Medulla oblongata (tissue), 1 donor: Measurements from ENCODE around the gene PLEKHN1.

Source experiments
- DNase-seq: peaks from one replicate; pipeline ENCODE4 v3.0.0-alpha.2; 2015; ENCODE audit errors: extremely low spot score

Gene PLEKHN1

DNA sequence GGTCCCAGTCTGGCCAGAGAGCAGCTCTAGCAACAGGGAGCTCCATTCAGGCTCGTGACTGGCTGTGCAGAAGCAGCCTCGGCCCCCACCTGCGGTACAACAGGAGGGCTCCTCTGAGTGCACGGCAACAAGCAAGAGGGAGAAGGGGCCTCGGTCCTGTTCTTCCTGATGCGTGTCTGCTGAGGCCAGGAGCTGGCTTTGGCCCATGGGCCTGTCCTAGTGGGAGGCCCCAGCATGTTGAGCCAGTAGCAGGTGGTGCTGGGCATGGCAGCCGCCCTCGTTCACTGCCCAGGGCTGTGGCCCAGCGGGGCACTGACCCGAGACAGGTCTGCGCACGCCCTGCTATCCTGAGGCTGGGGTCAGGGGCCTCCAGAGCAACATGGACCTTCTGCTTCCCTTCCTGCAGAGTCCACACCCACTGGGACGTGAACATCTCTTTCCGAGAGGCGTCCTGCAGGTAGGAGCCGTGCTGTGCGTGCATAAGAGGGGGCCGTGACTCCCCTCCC is 35.6 kb upstream of the PLEKHN1 start:
- no peak for DNase-seq

DNA sequence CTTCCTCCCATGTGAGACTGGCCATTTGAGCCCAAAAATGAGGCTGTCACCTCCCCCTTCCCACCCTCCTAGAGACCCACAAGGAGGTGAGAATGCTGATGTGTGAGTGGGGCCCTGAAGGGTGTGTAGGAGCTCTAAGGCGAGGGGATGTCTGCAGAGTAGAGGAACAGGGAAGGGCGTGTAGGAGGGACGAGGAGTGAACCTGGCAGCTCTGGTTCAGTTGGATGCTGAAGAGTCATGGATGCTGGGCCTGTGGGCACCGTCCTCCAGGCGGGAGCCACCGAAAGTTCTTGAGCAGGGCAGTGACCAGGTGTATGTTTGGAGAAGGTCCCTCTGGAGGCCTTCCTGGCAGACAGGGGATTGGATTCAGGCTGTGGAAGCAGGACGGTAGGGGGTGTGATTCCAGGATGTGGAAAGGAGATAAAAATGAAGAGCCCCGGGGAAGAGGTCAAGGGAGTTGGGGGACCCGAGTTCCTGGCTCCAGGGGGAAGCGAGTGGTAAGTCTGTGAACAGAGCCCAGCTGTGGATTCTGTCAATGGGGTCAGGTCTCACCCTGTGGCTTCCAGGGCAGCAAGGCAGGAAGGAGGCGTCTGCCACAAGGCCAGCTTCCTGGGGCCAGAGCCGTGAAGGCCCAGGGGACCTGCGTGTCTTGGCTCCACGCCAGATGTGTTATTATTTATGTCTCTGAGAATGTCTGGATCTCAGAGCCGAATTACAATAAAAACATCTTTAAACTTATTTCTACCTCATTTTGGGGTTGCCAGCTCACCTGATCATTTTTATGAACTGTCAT is 34.7 kb upstream of the PLEKHN1 start:
- DNase-seq = no peak

DNA sequence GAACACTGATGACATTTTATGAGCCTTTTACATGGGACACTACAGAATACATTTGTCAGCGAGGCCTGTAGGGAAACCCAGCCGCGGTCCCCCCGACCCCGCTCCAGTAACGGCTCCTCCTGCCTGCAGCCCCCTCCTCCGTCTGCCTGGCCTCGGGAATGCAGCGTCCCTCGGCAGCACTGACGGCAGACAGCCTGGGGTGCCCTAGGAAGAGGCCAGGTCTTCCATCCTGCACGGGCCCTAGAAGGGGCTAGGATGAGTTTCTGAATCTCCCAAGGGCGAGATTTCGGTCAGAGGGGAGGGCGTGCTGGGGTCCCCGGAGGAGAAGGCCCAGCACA is 34.1 kb upstream of the PLEKHN1 start:
- DNase-seq = no peak

DNA sequence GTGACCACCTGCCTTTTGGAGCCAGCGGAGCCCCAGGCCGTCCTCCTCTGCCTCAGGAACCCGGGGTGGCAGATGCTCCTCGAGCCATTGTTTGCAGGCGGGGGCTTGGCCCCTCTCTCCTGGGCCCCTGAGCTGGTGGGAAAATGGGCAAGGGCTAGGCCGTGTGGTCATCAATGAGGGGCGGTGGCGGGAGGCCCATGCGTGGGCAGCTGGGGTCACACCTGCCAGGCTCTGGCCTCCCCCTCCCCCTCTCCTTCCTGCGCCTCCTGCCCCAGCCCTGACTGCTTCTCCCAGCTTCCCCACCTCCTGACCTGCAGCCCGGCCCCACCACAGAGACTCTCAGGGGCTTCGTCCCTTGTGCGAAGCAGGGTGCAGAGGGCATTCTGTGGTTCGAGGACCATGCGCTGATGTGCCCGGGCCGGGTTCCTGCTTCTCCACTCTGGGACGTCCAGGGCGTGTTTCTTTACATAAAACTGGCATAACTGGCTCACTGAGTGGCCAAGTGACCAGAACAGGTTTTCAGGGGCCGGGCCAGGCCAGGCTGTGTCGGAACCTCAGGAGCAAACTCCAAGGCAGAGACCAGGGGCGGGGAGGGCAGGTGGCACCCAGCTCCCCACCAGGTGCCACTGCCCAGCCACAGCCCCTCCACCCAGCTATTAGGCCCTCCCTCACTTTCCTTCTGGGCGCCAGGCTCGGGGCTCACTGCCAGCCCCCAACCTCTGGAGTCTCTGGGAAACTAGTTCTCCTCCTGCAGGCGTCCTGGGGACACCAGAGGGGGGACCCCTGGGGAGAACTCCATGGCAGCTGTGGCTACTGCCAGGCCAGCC is 33.3 kb upstream of the PLEKHN1 start:
- no peak for DNase-seq

DNA sequence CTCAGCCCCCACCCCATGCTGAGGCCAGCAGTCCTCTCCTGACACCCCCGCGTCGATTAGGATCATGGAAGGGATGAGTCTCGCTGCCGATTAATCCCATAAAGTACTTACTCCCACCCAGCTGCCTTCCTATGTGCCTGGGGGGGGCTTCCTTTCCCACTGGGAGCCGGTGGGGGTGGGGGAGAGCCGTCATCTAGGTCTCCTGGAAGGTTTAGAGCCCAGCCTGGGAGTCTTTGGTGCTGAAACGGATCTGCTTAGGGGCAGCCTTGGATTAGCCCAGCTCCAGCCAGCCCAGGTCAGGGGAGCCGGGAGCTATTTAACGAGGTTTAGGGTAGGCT is 32.7 kb upstream of the PLEKHN1 start:
- no peak for DNase-seq

DNA sequence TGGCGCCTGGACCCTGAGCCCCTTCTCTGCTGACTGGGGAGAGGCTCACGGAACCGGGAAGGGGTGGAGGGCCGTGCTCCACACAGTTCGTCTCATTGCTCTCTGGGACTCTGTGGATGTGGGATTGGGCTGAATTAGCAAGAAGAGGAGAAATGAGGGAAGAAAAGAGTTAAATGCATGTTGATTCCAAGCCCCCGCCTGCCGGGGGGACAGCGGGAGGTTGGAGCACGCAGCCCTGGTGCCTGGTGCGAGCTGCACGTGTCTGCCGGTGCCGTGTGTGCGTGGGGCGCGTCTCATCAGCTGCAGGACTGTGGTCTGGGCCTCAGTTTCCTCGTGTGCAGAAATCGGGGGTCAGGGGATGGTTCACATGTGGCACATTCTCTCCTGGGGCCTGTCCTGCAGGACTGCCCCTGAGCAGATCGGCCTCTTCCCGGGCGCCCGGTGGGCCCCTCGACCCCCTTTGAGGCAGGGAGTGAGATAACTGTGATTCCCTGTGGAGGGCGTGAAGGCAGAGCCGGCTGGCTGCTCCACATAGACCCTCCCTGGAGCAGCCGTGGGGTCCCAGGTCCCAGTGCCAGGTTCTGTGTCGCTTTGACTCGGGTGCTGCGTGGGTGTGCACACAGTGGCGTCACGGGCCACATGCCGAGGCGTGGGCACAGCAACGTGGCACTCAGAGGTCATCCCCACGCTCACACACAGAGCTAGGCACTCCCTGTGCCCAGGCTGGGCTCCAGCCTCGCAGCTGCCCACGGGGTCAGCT is 31.1 kb upstream of the PLEKHN1 start:
- DNase-seq = no peak

DNA sequence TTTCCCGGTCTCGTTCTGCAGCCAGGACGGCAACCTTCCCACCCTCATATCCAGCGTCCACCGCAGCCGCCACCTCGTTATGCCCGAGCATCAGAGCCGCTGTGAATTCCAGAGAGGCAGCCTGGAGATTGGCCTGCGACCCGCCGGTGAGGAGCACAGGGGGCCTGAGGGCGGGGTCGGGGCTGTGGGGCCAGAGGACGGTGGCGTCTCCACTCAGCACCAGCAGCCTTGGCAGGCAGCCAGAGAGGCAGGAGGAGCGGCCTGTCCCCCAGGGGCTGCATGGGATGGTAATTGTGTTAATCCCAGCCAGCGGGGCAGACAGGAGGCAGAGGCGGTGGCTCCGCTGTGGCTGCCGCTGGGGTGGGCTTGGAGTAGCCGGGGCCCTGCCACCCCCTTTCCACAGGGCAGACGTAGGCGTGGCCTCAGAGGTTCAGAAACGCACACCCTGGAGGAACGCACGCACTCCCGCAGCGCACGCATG is 30.5 kb upstream of the PLEKHN1 start:
- DNase-seq = no peak

DNA sequence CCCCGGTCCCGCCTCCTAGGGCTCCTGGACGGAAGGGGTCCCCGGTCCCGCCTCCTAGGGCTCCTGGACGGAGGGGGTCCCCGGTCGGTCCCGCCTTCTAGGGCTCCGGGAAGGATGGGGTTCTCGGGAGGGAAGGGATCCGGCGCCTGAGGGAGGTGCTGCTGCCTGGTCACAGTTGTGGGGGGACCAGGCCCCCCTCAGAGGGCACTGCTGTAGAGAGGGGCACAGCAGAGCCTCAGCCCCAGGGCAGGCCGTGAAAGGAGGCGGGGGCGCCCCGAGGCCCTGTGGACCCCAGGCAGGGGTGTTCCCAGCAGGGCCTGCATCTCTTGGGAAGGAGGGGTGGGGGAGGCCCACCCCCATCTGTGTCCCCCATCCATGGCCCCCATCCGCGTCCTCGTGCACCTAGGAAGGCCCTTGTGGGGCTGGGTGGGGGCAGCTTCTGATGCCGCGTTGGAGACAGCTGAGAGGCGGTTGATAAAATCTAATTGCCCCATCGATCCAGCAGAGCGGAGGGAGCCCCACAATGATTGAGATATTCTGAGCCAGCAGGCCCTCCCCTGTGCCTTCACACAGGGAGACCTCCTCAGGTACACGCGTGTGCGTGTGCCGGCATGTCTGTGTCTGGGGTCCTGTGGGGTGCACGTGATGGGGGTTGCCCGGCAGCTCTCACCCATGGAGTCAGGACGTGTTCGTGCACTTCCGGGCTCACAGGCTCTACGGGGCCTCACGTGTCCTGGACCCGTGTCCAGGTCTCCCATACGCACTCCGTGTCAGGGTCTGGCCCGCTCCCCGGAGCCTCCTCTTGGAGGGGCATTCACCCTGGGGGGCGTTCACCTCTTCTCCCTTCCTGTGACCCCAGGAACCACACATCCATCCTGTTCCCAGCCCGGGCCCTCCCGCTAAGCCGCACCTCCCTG is 29.7 kb upstream of the PLEKHN1 start:
- no peak for DNase-seq

DNA sequence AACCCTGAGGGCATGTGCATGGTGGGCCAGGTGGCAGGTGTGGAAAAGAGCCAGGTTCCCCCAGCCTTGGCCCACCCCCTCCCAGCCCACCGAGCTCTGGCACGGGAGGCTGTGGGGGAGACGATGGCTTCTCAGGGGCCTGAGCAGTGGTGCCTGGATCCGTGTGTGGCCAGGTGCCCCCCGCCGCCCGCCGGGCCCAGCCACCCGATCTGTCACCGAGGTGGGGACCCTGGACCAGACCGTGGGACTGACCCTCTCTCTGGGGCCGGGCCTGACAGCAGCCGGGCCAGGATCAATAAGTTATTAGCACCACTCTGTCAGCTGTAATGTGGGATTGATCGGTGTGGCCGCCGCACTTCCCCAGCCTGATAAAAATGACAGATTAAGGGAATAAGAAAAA is 28.8 kb upstream of the PLEKHN1 start:
- DNase-seq = no peak

DNA sequence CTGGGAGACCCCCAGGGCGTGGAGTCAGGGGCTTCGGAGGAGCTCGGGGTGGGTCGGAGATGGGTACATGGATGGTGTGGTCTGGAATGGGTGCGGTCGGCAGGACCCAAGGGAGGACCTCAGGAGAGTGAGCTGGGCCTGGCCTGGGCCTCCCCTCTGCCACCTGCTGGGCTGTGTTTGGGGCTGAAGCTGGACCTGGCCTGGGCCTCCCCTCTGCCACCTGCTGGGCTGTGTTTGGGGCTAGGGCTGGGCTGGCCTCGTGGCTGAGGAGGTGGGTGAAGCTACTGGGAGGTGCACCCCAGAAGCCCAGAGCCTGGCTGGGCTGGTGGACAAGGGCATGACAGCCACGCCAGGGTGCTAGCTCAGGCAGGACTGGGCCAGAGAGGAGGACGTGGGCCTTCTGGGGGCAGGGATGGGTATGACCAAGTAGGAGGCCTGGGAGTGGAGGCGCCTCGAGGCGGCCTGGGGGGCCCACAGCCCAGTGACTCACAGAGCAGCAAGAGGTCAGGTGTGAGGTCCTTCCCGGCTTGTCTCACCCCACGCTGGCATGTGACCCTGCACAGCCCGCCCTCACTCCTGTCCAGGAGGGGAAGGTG is 28.1 kb upstream of the PLEKHN1 start:
- no peak for DNase-seq

DNA sequence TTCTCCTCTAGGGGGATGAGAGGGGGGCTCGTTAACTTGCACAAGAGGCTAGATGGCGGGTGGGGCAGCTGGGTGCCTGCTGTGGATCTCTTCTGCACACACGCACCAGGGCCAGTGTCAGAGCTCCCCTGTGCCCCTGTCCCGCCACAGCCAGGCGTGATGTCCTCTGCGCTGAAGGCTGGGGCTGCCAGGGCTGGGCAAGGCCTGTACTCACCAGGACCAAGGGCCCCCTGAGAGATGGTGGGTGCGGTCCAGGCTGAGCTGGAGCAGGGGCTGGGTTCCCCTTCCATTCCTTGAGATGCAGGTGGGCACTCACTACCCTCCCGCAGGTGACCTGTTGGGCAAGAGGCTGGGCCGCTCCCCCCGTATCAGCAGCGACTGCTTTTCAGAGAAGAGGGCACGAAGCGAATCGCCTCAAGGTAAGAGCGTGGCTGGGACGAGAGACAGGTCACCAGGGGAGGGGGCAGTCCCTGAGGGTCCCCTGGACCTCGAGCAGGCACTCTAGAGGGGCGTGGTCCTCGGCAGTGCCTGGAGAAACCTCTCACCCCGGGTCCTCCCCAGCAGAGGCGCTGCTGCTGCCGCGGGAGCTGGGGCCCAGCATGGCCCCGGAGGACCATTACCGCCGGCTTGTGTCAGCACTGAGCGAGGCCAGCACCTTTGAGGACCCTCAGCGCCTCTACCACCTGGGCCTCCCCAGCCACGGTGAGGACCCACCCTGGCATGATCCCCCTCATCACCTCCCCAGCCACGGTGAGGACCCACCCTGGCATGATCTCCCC is 27.4 kb upstream of the PLEKHN1 start:
- no peak for DNase-seq

DNA sequence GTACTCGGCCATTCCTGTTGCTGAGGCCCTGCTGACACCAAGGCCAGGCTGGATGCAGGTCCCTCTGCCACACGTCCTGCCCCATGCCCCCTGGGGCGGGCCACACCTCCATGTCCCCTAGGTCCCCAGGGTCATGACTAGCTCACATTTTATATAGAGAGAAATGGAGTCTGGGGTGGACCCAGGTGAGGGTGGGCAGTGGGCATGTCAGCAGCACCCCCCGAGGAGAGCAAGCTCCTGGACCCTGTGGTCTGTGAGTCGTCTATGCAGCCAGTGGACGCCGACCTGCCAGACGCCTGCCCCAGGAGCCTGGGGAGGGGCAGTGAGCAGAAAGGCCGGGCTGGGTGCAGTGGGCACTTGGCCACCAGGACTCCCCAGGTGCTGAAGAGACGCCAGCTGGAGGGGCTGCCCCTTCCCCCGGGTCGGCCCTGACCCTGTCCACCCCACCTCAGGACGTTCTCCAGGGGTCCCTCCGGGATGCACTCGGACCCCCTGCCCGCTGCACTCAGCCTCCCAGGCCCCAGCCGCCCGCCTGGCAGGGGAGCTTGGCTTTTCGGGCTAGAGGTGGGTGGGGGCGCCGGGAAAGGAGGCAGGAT is 26.7 kb upstream of the PLEKHN1 start:
- no peak for DNase-seq

DNA sequence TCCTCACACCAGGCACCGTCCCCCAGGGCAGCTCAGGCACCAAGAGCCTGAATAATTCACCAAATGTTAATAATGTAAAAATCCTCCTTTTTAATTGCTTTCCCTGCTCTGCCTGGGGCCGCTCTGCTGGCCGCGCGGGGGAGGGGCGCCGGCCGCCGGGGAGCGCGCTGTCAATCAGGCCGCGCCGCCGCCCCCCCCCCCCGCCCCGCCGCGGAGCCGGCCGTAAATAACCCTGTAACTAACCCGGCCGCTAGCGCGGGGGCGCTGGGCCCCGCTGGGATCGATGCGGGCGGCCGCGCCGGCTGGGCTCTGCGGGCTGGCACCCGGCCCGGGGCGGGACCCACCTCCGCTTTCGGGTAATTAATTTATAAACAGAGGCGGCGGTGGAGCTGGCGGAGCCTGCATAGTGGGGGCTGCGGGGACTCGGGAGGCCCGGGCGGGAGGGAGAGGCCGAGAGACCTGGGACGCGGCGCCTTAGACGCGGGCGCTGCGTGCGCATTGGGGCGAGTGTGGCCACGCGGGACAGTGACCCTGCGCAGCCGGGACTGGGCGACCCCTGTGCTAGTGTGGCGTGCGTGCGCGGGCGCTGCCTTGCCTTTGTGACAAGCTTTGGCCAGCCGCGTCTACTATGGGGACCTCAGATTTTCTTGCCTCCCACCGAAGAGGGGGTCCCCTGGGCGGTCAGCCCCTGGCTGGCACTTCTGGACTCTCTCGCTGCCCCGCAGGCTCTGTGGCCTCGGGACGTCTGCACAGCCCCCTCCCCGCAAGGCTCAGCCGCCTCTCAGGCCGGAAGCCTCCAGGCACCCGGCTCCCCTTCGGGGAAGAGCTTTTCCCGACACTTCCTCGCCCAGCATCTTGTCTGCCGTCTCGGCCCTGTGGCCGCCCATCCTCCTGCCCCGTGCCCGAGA is 25.9 kb upstream of the PLEKHN1 start:
- DNase-seq = peak; percentile 45

DNA sequence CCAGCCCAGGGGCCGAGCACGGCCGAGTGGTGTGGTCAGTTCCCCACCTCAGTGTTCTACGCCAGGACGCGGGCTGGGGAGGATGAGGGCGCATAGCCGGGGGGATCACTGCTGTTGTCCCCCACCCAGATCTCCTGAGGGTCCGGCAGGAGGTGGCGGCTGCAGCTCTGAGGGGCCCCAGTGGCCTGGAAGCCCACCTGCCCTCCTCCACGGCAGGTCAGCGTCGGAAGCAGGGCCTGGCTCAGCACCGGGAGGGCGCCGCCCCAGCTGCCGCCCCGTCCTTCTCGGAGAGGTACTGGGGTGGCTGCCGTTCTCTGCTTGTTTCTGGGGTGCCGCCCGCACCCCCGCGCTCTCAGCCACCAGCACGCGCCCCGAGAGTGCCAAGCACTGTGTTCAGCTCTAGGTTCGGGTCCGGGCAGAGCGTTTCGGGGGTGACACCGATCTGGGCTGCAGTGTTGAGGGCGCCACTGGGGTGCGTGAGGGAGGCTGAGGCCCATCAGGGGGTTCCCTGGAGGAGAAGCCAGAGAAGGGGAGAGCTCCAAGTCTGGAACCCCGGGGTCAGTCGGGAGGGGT is 25.2 kb upstream of the PLEKHN1 start:
- no peak for DNase-seq

DNA sequence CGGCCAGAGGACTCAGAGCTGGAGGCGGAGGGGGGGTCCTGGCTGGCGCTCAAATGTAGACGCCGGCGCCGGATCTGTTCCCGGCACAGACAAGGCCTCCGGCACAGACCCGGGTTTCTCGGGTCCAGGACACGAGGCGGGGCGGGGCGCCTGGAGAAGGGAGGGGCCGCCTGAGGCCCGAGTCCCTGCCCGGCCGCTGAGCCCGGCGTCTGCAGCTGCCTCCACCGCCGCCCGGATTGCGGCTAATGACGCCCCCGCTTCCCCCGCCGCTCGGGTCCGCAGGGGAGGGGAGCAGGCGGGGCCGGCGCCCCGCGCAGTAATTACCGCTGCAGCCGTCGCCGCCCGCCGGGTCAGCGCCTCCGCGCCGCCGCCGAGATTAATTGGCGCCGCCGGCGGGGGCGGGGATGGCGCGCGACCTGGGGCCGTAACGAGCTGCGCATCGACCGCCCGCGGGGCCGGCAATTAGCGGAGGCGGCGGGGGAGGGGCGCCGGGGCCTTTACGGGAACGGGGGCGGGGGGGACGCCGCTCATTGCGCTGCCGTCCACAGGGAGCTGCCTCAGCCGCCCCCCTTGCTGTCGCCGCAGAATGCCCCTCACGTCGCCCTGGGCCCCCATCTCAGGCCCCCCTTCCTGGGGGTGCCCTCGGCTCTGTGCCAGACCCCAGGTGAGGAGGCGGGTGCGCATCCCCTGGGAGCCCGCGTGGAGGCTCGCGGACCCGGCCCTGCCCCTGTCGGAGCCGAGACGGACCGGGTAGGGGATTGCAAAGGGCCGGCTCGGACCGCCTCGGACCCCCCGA is 24.5 kb upstream of the PLEKHN1 start:
- peak; percentile 46 for DNase-seq

DNA sequence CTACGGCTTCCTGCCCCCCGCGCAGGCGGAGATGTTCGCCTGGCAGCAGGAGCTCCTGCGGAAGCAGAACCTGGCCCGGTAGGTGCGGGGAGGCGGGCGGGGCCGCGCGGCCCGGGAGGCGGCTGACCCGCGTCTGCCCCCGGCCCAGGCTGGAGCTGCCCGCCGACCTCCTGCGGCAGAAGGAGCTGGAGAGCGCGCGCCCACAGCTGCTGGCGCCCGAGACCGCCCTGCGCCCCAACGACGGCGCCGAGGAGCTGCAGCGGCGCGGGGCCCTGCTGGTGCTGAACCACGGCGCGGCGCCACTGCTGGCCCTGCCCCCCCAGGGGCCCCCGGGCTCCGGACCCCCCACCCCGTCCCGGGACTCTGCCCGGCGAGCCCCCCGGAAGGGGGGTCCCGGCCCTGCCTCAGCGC is 23.9 kb upstream of the PLEKHN1 start:
- DNase-seq = no peak

DNA sequence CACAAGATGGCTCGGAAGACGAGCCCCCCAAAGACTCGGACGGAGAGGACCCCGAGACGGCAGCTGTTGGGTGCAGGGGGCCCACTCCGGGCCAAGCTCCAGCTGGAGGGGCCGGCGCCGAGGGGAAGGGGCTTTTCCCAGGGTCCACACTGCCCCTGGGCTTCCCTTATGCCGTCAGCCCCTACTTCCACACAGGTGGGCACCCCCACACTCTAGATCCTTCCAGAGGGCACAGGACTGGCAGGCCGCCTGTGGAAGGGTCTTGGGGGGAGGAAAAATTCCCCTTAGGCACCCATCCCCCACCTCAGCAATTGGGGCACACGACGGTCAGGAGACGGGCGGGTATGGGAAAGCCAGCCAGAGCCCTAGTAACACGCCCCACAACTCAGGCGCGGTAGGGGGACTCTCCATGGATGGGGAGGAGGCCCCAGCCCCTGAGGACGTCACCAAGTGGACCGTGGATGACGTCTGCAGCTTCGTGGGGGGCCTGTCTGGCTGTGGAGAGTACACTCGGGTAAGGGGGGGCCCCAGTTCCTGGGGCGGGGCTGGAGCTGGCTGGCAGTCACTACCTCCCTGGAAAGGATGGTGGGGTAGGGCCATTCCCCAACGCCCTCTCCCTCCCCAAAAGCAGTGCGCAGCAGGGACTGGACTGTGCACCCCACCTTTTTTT is 23.3 kb upstream of the PLEKHN1 start:
- DNase-seq = no peak
